PC-3 (cell line): Measurements from ENCODE around the gene SSR2.

Experiments
- EZH2 ChIP-seq: fragments of 300-600 bp; sonication (generic); IDR thresholded peaks from one replicate; pipeline ENCODE4 v1.6.1; 2017; ENCODE audit warnings: antibody characterized with exemption, mild to moderate bottlenecking, low read length; ENCODE audit not compliant: unreplicated experiment
- EZH2phosphoT487 ChIP-seq: fragments of 300-600 bp; sonication (generic); IDR thresholded peaks from 2 replicates; pipeline ENCODE4 v1.6.1; 2018; ENCODE audit warnings: mild to moderate bottlenecking, antibody characterized with exemption, low read length, borderline replicate concordance
- TF ChIP-seq, protein P1 (sequence below): fragments of 300-600 bp; sonication (generic); conservative IDR thresholded peaks from 2 replicates; pipeline ENCODE4 v1.5.1; 2017; ENCODE audit warnings: antibody characterized with exemption, low read depth, mild to moderate bottlenecking, low read length

DNA sequence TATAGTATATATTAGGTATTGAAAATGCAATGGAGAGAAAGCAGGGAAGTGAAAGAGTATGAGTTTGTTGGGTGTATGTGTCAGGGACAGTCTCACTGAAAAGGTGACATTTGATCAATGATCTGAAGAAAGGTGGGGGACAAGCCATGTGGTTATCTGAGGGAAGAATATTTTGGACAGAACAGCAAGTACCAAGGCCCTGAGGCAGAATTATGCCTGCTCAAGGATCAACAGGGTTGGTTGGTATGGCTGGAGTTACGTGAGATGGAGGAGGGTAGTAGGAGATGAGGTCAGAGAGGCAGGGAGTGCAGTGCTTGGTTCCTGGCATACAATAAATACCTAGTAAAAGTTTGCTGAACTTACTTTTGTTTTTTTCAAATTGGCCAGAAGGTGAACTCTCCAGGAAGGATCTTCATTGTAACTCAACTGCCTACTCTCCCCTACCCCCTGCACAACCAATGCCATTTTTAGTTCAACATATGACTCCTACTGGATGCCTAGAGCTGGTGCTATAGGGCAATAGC, 35.6 kb upstream of the SSR2 start:
- TF ChIP-seq, protein P1, sequence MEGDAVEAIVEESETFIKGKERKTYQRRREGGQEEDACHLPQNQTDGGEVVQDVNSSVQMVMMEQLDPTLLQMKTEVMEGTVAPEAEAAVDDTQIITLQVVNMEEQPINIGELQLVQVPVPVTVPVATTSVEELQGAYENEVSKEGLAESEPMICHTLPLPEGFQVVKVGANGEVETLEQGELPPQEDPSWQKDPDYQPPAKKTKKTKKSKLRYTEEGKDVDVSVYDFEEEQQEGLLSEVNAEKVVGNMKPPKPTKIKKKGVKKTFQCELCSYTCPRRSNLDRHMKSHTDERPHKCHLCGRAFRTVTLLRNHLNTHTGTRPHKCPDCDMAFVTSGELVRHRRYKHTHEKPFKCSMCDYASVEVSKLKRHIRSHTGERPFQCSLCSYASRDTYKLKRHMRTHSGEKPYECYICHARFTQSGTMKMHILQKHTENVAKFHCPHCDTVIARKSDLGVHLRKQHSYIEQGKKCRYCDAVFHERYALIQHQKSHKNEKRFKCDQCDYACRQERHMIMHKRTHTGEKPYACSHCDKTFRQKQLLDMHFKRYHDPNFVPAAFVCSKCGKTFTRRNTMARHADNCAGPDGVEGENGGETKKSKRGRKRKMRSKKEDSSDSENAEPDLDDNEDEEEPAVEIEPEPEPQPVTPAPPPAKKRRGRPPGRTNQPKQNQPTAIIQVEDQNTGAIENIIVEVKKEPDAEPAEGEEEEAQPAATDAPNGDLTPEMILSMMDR, result no peak
- TF ChIP-seq EZH2, result no peak
- TF ChIP-seq EZH2phosphoT487, result no peak
